GM04503 (cell line): ENCODE results near the gene CTR9.

ENCODE experiments used
- DNase-seq: peaks from one replicate; pipeline ENCODE4 v3.0.0-alpha.2; 2012; ENCODE audit warnings: low read depth

The CTR9 gene

DNA sequence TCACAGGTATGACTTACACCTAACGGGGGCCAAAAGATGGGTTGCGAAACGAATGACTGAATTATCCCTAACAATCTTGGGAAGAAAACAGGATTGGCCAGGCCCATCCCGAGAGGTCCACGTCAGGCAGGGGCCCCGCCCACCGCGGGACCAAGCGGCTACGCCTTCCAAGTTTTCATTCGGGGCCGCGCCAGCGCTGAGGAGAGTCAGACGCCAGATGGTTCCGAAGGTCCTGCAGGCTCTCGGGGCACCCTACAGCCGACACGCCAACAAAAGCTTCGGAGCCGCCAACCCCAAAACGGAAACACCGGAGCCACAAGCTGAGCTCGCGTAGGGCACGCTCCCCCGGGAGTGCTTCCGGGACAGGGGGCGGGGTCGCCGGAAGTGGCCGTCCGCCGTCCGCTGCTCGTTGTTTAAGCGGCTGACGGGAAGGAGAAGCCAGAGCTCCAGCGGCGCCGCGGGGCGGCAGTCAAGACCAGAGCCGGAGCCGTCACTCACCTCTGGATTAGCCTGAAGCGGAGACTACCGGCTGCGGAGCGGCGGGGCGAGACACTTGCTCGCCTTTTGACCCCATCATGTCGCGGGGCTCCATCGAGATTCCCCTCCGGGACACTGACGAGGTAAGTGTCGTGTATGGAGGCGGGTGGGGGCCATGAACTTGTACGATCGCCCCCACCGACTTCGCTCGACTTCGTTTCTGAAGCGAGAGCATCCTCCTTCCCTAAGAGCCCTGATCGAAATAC, at the start of gene CTR9:
TSS of gene CTR9 (plus strand) at position 409 of the 743 bp plus-strand sequence. CDS start at position 576, 167 bp downstream.
- peak; percentile 57 for DNase-seq

DNA sequence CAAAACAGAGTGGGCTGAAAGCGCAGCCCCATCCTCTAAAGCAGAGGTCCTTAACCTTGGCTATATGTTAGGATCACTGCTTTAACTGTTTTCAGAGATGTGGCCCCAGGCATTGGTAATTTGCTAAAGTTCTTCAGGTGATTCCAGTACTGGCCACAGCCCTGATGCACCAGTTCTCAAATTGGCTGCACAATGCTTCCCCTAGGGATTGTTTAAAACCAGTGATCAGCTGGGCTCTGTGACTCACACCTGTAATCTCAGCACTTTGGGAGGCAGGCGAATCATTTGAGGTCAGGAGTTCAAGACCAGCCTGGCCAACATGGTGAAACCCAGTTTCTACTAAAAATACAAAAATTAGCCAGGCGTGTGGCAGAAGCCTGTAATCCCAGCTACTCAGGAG, 49.1 kb upstream of the CTR9 start:
- DNase-seq: no peak

DNA sequence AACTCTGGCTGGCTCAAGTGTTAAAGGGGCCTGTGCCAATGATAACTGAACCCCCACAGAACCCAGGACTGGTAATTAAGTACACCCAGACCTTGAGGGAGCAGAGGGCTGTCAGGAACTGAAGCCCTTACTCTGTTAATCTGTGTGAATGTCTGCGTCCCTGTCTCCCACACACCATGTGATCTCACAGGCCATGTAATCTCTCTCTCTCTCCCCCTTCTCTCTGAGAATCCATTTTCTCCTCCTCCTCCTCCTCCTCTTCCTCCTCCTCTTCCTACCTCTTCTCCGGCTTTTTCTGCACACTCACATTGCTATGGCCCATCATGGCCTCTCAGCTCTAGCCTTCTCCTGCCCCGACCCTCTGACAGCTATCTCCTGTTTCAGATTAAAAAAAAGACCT, 42.9 kb upstream of the CTR9 start:
- DNase-seq: no peak

DNA sequence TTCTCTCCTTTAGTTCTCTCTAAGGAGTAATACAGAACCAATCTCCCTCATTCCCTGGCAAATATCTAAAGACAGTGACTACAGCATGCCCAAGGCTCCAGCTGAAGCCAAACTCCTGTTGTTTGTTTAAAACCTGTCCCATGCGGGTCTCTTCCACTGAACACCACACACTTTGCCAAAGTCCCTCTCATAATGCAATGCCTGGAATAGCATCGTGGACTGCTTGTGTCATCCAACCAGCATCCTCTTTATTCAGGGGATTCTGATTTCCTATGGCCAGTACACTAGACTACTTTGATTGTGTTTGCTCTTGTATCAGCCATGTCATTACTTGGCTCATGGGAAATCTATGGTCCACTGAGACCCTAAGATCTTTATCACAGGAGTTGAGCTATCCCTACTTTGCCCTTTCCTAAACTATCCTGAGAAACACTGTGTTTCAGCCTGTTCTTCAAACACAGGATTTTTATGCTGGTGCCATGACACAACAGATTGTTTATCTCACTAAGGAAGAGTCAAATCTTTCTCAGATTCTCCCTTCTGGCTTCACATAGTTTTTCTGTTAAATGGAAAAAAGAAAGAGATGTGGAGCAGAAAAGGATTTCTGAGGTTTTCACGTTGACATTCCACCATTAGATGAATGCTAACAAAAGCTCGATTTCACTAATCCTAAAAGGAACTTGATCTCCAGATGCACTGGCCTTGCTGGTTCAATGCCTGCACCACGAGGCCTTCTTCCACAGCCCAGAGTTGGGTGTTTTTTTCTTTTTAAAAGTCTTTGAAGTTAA, 41.6 kb upstream of the CTR9 start:
- no peak for DNase-seq

DNA sequence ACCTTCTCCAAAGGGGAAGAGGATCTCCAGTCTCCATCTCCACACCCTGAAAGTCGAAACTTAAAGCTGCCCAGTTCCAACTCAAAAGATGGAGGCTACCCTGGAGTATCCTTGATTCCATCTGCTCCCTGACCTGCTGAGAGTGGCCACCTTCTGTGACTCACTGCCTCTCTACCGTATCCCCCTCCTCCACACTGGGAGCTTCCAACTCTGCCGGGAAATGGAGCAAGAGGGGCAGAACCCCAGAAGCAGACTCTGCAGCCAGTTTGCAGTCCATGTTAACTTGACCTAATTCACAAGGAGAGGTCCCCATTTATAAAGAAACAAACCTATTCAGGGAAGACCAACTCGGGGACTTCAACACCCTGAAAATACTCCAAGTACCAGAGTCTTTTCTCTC, 35.5 kb upstream of the CTR9 start:
- no peak for DNase-seq

DNA sequence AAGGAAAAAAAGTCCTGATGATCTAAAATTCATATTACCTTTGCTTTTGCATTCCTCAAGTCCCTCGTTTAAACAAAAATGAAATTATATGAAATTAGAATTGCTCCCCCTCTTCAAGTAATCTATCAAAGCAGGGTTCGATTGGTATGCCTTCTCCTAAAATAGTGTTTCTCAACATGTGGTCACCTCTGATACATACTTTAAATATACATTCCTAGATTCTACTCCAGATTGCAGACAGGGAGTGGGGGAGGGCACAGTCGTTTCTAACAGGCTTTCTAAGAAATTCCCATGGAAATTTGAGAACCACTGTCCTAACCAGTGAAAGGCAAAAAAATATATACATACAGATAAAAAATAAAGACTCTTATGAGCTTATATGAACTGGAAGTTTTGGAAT, 34.9 kb upstream of the CTR9 start:
- no peak for DNase-seq

DNA sequence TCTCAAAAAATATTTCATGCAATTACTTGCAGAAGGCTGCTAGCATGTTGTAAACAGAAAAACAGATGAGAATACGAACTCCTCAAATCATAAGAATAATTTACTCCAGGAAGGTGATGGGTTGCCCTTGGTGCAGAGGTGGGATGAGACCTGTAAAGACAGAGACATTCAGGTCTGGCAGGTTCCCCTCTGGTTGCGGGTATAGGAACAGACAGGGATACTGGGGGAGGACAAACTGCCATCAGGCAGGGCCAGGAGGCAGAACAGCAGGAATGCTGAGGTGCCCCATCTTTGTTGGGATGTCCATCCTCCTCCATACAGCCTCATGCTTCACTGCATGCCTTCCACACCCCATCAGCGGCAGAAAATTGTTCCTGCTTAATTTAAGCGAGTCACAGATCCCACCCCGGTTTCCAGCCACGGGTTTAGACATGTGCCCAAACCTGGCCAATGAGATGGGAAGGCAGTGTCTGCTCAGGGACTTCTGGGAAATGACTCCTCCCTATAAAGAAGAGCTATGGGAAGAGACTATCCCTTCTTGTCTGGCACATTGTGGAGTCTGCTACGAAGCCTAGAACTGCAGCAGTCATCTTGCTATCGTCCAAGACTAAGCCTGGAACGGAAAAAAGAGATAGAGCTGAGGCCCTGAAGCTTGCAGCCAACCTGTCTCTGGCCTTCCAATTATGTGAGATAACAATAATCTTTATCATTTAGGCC, 34.3 kb upstream of the CTR9 start:
- no peak for DNase-seq

DNA sequence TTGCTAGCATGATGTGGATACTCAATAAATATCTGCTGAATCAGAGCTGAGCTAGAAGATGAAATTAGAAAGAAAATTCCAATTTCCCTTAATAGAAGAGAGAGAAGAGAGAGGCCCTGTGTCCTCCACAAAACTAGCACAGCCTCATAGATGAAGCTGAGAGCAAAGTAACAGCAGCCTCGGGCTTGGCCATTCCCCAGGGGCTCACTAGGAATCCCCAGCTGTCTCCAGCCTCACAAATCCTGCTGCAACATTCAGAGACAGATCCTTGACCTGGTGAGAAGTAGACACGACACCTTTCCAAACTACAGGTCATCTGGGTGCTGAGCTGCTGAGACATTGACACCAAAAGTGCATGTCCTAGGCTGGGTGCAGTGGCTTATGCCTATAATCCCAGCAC, 31.4 kb upstream of the CTR9 start:
- no peak for DNase-seq

DNA sequence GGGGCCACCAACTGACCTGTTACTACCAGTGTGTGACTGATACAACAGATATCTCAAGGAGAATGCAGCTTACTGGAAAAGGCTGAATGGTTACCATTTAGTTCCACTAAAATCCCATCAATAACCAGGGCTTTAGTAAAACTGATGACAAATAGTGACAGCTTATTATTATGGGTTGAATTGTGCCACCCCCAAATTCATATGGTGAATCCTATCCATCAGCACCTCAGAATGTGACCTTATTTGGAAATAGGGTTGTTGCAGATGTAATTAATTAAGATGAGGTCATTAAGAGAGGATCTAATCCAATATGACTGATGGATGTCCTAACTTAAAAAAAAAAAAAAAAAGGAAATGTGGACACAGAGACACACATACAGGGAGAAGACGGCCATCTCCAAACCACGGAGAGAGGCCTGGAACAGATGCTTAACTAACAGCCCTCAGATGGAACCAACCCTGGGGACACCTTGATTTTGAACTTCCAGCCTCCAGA, 30.1 kb upstream of the CTR9 start:
- no peak for DNase-seq

DNA sequence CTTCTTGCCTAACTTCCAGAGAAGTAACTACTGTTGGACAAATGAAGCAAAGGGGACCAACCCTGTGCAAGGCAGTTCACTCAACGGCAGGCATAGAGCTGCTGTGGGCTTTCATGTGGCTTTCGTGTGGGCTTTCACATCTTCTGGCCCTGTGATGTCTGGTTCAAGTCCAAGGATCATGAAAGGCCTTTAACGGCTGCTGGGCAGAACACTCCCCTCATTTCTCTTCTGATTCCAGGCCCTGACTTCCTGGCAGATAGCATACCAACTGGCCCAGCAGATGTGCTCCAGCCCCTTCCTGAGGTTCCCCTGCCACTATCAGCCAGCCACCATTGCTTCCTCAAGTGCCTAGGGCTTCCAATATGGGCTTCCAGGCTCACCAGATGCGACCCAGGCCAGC, 28.7 kb upstream of the CTR9 start:
- DNase-seq: no peak

DNA sequence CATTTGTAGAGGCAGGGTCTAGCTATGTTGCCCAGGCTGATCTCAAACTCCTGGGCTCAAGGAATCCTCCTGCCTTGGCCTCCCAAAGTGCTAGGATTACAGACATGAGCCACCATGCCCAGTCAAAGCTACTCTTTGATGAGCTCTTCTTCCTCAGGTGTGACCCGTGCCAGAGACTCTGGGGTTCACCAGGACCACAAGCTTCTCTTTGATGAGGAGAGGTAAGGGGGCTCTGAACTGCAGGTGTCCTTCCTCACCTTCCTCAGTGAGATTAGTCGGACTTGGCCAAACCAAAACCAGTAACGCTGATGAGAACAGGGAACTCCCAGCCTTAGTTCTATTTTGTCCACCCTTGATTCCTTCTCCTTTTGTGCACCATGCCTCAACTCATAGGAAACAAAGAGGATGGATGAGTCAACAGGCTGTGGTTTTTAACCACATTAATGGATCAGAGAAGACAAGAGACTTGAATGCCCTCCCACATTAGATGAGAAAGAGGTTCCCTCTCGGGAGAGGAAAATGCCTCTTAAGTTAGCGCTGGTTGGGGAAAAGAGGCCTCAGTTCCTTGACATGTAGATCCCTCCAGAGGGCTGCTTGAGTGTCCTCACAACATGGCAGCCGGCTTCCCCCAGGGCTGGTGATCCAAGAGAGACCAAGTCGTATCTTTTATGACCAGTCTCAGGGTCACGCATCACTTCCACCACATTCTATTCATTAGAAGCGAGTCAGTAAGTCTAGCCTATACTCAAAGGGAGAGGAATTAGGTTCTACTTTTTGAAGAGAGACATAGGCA, 25.7 kb upstream of the CTR9 start:
- peak; percentile 57 for DNase-seq

DNA sequence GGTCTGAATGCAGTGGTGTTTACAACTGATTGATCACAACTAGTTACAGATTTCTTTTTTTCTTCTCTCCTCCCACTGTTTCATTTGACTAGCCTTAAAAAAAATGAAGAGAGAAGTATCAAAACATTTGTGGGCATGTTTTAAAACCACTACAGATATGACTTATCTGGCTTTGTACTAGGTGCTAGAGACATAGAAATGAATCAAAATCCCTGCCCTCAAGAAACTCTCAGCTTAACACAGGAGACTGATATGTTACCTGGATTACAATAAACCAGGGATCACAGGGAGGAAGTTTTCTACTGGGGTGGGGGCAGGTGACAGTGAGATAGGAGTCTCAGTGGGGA, 25.2 kb upstream of the CTR9 start:
- DNase-seq: no peak

DNA sequence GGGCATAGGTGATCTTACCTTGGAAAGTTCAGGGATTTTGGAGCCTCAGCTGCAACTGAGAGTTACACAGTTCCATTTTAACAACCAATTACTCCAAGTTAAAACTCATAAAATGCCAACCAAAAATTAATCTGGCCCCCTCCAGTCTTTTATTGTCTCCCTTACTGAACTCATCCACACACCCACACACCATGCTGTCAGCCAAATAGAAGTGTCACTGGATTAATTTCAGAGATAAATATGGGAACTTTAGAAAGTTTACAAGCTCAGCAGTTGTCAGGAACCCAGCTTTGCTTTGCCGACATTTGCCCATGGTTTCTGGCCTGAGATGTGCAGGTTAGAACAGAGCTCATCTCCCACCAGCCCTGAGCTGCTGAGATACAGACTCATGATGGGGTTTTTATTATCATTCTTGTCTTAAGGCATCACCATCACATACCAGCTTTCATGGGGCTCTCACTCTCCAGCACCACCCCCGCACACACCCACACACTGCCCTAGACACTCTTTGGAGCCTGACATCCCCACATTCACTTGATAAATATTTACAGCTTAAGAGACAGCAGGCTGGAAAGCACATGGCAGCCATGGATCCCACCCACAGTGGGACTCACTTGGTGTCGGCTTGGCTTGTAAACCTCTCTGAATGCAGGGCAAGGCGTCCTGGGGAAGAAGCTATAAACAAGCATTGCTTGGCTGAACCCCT, 23.7 kb upstream of the CTR9 start:
- DNase-seq: peak; percentile 85

DNA sequence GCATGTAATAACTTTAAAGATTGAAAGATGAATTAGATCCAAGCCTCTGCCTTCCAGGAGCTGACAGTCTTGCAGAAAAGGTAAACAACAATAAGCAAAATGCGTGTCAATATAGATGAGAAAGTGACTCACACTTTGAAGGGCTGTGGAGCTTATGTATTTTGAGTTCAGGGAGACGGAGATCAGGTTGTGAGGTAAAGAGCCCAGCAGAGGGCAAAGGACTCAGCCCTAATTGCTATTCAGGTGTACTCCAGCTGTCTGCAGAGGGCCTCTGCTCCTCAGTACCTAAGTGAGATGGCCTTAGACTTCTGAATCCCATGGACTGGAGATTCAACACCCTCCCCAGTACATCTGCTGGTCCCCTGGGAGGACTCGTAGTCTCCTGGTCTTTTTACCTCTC, 22.9 kb upstream of the CTR9 start:
- DNase-seq: no peak

DNA sequence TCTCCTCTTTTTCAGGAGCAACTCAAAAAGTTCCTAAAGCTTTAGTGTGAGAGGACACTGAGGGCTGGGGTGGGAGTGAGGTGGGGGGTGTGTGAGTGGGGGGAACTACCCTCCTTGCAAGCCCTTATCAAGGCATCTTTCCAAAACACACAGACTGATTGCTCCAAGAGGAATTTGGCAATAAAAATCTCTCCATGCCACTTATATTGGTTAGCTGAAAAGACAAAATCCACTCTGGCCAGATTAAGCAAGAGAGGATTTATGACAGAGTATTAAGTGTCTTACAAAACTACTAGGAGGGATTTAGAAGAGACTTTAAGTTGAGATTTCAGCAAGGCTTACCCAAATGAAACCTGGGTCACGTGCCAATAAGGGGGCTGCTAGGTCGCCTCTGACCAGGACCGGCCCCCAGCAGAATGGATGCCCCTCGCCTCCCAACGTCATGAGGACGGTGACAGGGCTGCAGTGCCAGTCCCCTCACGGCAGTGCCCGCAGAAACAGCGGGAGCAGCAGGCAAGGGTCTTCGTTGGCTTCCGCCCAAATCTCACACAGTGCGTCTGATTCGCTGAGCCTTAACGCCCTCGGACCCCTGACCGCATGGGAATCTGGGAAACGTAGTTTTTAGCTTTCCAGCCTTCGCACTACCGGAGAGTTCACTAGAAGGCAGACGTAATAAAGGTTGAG, 22.1 kb upstream of the CTR9 start:
- DNase-seq: peak; percentile 61

DNA sequence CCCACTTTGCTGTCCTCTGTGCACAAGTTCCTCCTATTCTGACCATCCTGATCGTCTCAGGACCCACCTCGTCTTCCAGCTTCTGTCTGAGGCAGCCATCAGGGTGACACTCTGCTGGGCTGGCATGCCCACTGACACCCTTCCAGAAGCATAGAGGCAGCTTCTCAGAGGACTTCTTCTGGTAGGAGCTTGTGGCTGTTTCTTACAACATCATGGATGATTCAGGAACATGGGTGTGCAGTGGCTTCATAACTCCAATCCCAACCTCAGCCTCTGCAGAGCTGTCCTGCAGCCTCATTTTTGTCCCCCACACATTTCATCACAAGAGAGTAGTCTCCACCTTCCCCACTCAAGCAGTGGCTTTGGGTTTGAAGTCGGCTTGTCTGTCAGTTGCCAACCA, 20.9 kb upstream of the CTR9 start:
- no peak for DNase-seq

DNA sequence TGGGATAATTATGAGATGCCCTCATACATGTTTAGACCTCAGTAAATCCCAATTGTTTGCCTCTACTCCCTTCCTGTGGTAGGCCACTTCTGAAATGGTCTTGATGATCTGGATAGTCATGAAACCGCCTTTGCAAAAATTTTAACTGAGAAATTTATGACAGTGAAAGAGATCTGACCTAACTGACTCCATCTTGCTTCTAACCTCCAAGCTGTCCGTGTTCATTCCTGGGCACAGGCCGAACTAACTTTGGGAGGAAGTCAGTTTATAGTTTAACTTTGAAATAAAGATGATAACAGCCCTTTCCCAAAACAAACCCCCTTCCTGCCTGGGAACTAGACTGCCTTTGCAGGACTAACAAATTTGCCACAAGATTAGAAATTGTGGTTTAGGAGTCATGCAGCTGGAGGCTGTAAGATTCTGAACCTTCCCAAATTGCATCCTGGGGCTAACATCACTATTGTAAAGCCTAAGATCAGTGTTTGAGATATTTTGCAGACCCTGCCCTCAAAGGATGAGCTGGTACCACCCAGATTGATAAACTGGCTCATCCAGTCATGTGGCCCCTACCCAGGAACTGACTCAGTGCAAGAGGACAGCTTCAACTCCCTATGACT, 19.9 kb upstream of the CTR9 start:
- DNase-seq: no peak

DNA sequence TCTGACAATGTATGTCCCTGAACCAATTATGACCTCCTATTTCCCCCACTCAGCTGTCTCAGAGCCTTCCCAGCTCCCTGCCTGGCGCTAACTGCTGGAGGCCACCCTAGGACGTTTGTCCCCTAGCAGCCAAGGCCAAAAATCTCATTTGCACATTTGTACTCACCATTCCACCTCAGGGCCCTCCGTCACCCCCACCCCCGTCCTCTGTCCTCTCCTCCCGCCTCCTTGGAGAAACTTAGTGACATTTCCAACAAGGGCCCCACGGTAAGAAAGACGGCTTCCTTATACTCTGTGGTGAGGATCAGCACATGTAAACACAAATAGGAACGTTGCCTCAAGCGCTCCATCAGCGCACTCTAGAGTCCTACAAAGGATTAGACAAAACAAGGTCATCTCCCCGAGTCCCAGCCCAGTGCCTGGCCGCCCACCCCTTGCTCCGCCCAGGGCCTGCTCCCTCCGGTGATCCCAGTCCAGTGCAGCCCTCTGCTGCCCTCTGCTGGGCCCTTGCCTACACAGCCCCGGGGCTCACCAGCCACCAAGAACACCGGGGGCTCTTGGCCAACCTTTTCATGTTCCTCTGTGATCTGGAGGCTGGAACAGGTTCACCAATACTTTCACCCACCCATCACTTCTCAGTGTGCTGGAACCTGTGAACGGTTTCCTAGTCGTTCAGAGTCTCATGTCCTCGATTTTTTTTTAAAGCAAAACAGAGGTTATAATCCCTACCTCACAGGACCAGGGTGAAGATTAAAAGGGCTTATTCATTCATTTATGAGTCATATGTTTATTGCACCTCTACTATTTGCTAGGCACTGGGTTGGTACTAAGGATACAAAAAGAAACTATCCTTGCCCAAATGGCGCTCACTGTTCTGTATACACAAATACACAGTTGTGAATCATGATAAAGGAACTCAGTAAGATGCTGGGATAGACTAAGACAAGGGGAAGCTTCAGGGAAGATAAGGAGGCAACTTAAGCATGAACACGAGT, 15.3 kb upstream of the CTR9 start:
- peak; percentile 83 for DNase-seq
